HG02571 (cell line): ENCODE data around the gene SRP9.
"Not testable (repeated sequence)": the region's sequence is repeated elsewhere in the genome, so short reads cannot be mapped to it uniquely, and the experiment has no call there.

Experiments
- ATAC-seq: cut with Tn5 transposase; IDR thresholded peaks from one replicate; pipeline ENCODE4 v1.9.1; 2021; ENCODE audit warnings: mild to moderate bottlenecking, moderate library complexity; ENCODE audit not compliant: unreplicated experiment

SRP9 gene

GRCh38 chr1:225835856-225836255 is 58.2 kb downstream of the SRP9 start:
- ATAC-seq, result no peak

GRCh38 chr1:225836296-225836695 is 58.7 kb downstream of the SRP9 start:
- ATAC-seq, result not testable (repeated sequence)

GRCh38 chr1:225838793-225839192 is 61.2 kb downstream of the SRP9 start:
- ATAC-seq, result no peak
